ENCODE results near the gene CHCHD3.
"Not testable (repeated sequence)": the region's sequence is repeated elsewhere in the genome, so short reads cannot be mapped to it uniquely, and the experiment has no call there.

Gene CHCHD3

DNA sequence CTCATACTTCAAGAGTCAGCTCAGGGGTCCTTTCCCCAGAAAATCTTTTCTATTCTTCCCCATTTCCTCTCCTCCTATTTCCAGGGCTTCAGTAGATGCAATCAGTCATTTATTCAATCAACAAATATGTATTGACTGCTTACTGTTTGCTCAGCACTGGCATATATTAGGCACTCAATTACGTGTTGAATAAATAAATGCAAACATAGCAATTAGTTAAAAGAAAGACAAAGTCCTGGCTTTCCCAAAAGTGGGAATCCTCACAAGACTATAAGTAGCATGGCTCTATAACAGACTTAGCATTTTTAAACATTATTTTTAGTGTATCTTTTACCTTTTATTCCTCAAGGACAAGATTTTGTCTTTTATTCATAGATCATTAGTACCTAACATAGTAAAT lies 111.6 kb downstream of the CHCHD3 start:
- no peak overlapping the region for H3K27ac ChIP-seq
- TF ChIP-seq, protein P1, sequence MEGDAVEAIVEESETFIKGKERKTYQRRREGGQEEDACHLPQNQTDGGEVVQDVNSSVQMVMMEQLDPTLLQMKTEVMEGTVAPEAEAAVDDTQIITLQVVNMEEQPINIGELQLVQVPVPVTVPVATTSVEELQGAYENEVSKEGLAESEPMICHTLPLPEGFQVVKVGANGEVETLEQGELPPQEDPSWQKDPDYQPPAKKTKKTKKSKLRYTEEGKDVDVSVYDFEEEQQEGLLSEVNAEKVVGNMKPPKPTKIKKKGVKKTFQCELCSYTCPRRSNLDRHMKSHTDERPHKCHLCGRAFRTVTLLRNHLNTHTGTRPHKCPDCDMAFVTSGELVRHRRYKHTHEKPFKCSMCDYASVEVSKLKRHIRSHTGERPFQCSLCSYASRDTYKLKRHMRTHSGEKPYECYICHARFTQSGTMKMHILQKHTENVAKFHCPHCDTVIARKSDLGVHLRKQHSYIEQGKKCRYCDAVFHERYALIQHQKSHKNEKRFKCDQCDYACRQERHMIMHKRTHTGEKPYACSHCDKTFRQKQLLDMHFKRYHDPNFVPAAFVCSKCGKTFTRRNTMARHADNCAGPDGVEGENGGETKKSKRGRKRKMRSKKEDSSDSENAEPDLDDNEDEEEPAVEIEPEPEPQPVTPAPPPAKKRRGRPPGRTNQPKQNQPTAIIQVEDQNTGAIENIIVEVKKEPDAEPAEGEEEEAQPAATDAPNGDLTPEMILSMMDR (IDR thresholded peaks at IDR 0.05): no peak
- no peak for TF ChIP-seq ZFX (IDR thresholded peaks at IDR 0.05; ENCODE audit: borderline replicate concordance)

DNA sequence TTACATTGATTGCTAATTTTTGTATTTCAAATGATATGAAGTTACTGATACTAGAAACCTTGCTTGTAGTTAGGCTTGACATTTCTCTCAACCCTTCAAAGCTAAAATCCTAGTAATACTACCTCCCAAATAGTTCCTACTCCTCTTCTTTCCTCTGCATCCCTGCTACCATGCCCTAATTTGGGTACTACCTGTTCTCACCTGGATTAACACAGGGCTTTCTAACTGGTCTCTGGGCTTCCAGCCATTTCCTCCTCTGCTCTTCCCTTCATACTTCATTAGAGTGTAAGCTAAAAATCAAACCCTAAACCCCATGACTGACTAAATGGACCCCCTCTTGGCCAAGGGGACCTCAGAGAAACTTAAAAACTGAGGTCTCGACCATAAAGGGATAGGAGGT lies 112.4 kb downstream of the CHCHD3 start:
- TF ChIP-seq, protein P1 (IDR thresholded peaks at IDR 0.05): no peak
- no peak for TF ChIP-seq ZFX (IDR thresholded peaks at IDR 0.05; ENCODE audit: borderline replicate concordance)
- no peak overlapping the region for H3K27ac ChIP-seq

DNA sequence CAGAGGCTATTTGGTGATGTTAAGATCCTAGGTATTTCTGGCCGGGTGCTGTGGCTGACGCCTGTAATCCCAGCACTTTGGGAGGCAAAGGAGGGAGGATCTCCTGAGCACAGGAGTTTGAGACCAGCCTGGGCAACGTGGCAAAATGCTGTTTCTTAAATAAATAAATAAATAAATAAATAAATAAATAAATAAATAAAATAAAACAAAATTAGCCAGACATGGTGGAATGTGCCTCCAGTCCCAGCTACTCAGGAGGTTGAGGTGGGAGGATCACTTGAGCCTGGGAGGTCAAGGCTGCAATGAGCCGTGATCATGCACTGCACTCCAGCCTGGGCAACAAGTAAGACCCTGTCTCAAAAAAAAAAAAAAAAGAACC lies 114.4 kb downstream of the CHCHD3 start:
- not testable (repeated sequence) for H3K27ac ChIP-seq

DNA sequence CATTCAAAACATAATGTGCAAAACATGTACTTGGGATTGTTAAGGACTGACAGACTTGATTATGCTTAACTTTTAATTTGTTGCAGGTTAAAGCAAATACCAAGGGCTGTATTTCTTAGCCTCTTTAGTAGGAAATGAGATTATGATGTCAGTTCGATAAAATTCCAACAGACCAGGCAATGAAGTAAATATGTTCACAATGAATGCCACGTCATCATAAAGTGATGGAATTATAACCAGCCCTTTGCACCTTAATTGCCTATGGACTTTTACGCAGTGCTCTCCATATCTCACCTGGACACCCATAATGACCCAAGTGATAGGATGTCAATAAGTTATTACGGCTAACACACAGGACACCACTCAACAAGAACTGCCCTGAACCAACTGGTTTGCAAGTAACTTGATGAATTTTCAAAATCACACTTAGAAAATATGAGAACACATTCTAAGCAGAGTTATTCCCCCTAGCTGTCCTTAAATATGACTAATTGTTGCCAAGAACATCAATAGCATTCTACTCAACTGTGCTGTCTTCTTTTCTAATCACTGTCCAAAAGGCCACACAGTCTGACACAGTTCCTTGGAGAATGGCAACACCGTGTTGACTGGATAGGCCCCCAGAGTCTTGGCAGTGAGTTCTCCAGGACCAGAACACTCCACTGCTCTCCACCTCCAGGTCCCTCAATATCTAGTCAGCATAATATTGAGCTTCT lies 115.0 kb downstream of the CHCHD3 start:
- H3K27ac ChIP-seq: no peak overlapping the region
- no peak for TF ChIP-seq ZFX (IDR thresholded peaks at IDR 0.05; ENCODE audit: borderline replicate concordance)
- TF ChIP-seq, protein P1 (IDR thresholded peaks at IDR 0.05): no peak

DNA sequence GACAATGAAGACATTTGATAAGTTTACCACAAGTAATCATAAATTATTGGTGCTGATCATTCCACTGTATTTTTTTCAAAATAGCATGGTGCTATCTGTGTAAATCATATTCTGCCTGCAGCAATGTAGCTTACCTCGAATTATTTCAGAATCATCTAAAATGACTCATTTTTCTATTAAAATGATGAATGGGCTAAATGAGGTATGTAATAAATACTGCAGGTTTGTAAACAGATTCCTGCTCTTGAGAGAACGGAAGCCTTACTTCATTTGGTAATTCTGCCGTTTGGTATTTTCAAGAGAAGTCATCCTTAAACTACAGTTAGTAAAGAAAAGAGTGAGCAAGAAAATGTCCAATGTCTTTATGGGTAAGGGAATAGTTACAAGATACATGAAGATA lies 115.9 kb downstream of the CHCHD3 start:
- H3K27ac ChIP-seq: no peak overlapping the region
- TF ChIP-seq, protein P1 (IDR thresholded peaks at IDR 0.05): no peak
- TF ChIP-seq ZFX (IDR thresholded peaks at IDR 0.05; ENCODE audit: borderline replicate concordance): no peak

DNA sequence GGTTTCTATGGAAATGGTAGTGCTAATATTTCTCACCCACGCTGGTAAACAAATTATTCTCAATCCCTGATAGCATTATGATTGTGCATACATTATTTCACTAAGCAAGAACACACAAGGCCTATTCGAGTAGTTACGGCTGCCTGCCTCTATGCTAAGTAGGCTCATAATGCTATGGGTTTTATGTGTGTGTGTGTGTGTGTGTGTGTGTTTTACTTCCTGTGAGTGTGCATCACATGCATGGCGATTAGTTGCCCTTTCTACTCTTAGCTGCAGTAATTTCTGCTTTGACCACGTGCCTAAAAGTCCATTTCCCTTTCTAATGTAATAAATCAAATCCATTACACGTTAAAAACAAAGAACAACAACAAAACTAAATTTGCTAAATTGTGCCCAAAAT lies 117.0 kb downstream of the CHCHD3 start:
- no peak overlapping the region for H3K27ac ChIP-seq
- TF ChIP-seq, protein P1 (IDR thresholded peaks at IDR 0.05): no peak
- no peak for TF ChIP-seq ZFX (IDR thresholded peaks at IDR 0.05; ENCODE audit: borderline replicate concordance)

DNA sequence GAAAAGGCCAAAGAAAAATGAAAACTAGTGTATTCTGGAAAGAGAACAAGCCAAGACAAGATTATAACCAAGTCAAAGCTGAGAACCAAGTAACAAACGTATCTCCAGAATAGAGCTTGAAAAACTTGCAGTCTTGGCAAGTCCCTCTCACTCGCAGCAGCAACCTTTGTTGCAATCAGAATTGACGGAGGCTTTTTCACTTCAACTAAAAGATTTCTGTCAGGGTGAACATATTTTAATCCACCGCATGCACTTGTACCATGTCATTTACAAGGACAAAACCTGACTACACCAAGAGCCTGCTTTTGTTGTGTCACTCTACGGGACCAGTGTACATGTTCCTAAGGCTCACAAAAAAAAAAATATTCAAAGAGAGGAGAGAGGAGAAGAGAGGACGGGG lies 122.0 kb downstream of the CHCHD3 start:
- TF ChIP-seq, protein P1 (IDR thresholded peaks at IDR 0.05): no peak
- no peak for TF ChIP-seq ZFX (IDR thresholded peaks at IDR 0.05; ENCODE audit: borderline replicate concordance)
- no peak overlapping the region for H3K27ac ChIP-seq

DNA sequence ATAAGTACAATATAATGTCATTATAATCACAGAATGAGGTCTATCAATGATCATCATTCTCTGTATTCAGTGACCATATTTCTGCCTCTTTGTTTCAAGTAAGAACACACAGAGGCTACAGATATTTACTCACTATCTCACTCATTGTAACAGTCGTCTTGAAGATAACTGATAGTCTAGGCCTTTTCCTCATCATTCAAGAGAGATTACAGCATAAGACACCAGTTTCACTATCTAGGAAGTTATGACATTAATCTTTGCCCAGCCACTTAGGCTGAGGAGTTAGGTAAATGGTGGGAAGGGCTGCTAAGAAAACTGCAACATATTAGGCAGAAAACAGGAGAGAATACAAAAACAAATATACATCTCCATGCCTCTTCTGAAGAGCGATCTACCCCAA lies 125.3 kb downstream of the CHCHD3 start:
- no peak for TF ChIP-seq ZFX (IDR thresholded peaks at IDR 0.05; ENCODE audit: borderline replicate concordance)
- TF ChIP-seq, protein P1 (IDR thresholded peaks at IDR 0.05): no peak

More for the DNA sequence above, 125.3 kb downstream of the CHCHD3 start:
- no peak overlapping the region for H3K27ac ChIP-seq

Measured in 22Rv1 (cell line).